HepG2 (cell line): ENCODE measurements around the gene NUTF2. TPM values are rescaled to one million over a fixed set of nuclear protein-coding genes. Genes with fewer than 3 reads are reported as not detected.

Experiments
- EP300 ChIP-seq, 3 experiments: sonication (generic) in 1 of 3; formaldehyde crosslinking in 1 of 3; IDR thresholded peaks; 2 replicates each; pipeline versions ENCODE4 v1.5.1 to v1.6.1; 2011 to 2020; ENCODE audit warnings: low read depth in 2 of 3, low read length in 2 of 3, borderline replicate concordance in 1 of 3, improper control_type of control experiment in 1 of 3, mild to moderate bottlenecking in 1 of 3, missing genetic modification reagents in 1 of 3, moderate library complexity in 1 of 3
- GATAD2A ChIP-seq: IDR thresholded peaks from 2 replicates; pipeline ENCODE4 v1.6.1; 2016
- HES4 ChIP-seq: sonication (generic); formaldehyde crosslinking; IDR thresholded peaks from 2 replicates; pipeline ENCODE4 v1.9.0; 2021; ENCODE audit warnings: mild to moderate bottlenecking, missing genetic modification reagents, borderline replicate concordance
- JDP2 ChIP-seq: sonication (generic); formaldehyde crosslinking; IDR thresholded peaks from 2 replicates; pipeline ENCODE4 v1.8.1; 2022; ENCODE audit warnings: missing genetic modification reagents, borderline replicate concordance
- MTA3 ChIP-seq: sonication (generic); formaldehyde crosslinking; IDR thresholded peaks from 2 replicates; pipeline ENCODE4 v1.4.0; 2020; ENCODE audit warnings: missing genetic modification reagents
- MXI1 ChIP-seq: IDR thresholded peaks from 3 replicates; pipeline ENCODE4 v1.6.1; 2012; ENCODE audit warnings: low read depth, low read length, inconsistent platforms, borderline replicate concordance
- NR1H2 ChIP-seq: sonication (generic); formaldehyde crosslinking; IDR thresholded peaks from 2 replicates; pipeline ENCODE4 v1.8.1; 2022; ENCODE audit warnings: low read depth, missing genetic modification reagents, borderline replicate concordance
- SAP130 ChIP-seq: IDR thresholded peaks from 2 replicates; pipeline ENCODE4 v1.6.1; 2016; ENCODE audit warnings: low read depth
- SIN3A ChIP-seq: IDR thresholded peaks from 2 replicates; pipeline ENCODE4 v1.6.1; 2011; ENCODE audit warnings: low read depth, mild to moderate bottlenecking, control low read depth, low read length, borderline replicate concordance
- WIZ ChIP-seq: sonication (generic); formaldehyde crosslinking; IDR thresholded peaks from 2 replicates; pipeline ENCODE4 v1.5.1; 2020; ENCODE audit warnings: mild to moderate bottlenecking, missing genetic modification reagents
- ZBTB14 ChIP-seq: sonication (generic); formaldehyde crosslinking; IDR thresholded peaks from 2 replicates; pipeline ENCODE4 v1.4.0; 2020; ENCODE audit warnings: missing genetic modification reagents
- ZMAT5 ChIP-seq: sonication (generic); formaldehyde crosslinking; IDR thresholded peaks from 2 replicates; pipeline ENCODE4 v1.5.0; 2020; ENCODE audit warnings: mild to moderate bottlenecking, low read depth, missing genetic modification reagents, borderline replicate concordance
- ZNF207 ChIP-seq: fragments of 450-650 bp; IDR thresholded peaks from 2 replicates; pipeline ENCODE4 v1.6.1; 2016; ENCODE audit warnings: antibody characterized with exemption, borderline replicate concordance
- ZNF605 ChIP-seq: sonication (generic); formaldehyde crosslinking; IDR thresholded peaks from 2 replicates; pipeline ENCODE4 v1.8.0; 2022; ENCODE audit warnings: mild to moderate bottlenecking, missing genetic modification reagents
- ZNF709 ChIP-seq: sonication (generic); formaldehyde crosslinking; IDR thresholded peaks from 2 replicates; pipeline ENCODE4 v1.5.0; 2020; ENCODE audit warnings: mild to moderate bottlenecking, missing genetic modification reagents
- ZNF747 ChIP-seq: sonication (generic); formaldehyde crosslinking; IDR thresholded peaks from 2 replicates; pipeline ENCODE4 v1.8.1; 2023; ENCODE audit warnings: missing genetic modification reagents, mild to moderate bottlenecking, borderline replicate concordance
- polyA plus RNA-seq, 8 experiments: library from polyadenylated mRNA; depleted of rRNA in 3 of 8; stranded (reverse) in 7 of 8; unstranded in 1 of 8; fragments of >200 nt; fragmentation: Illumina TruSeq in 4 of 8; extraction: Trizol in 4 of 8; gene quantifications; 2 replicates each; pipeline versions ENCODE4 v1.2.1 to v1.2.3, GENCODE V29; 2011 to 2016; ENCODE audit warnings: low read depth in 4 of 8, missing spikeins in 1 of 8, mixed read lengths in 1 of 8; ENCODE audit not compliant: insufficient read depth in 1 of 8
- total RNA-seq, 5 experiments: library from RNA; depleted of rRNA; stranded (reverse); fragments of >200 nt; fragmentation: Illumina TruSeq; extraction: Trizol; gene quantifications; 2 replicates each; pipeline ENCODE4 v1.2.3, GENCODE V29; 2016; ENCODE audit warnings: low read depth in 1 of 5
- TF ChIP-seq, protein P1 (sequence below): sonication (generic); formaldehyde crosslinking; IDR thresholded peaks from 2 replicates; pipeline ENCODE4 v1.8.1; 2023; ENCODE audit warnings: mild to moderate bottlenecking, missing genetic modification reagents
- TF ChIP-seq, protein P2 (sequence below): sonication (generic); formaldehyde crosslinking; IDR thresholded peaks from 2 replicates; pipeline ENCODE4 v1.4.0; 2020; ENCODE audit warnings: mild to moderate bottlenecking, missing genetic modification reagents

NUTF2 gene
- total and polyA plus RNA-seq, 2 of the 13 experiments (the other 11 are each of a cell fraction or from before 2014, with no cell fraction given), result 168 to 214 TPM

DNA sequence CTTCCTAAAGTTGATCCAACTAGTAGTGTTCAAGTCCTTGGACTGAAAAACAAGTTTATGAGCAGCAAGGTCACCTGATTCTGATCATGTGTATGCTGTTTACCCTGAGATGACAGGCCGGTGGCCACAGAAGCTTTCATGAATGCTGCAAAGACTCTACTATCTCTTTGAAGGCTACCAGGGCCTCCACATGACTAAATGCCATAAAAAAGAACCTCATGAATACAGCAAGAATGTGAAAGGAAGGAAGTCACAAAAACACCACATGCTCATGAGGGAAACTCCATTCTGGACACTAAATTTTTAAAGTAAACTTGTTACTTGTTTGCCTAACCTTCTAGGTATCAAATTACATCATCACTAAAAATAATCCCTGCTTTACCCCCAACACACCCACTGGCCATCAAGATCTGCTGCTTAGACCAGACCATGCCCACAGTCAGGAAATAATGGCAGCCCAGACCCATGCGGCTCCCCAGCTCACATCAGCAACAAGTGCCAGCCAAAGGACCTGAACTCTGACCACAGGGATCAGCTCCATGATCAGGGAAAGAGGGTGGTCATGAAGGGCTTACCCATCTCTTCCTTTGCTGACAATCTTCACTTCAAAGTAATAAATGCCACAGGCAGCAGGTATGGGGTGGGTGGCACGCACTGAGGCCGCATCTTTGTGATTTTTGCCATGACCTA is 41.7 kb upstream of the NUTF2 start (continued):
- TF ChIP-seq JDP2, result no peak
- peak; percentile 32; the same call in 1 of the 2 replicates for TF ChIP-seq SIN3A
- no peak; a peak in 1 of 4 replicates for TF ChIP-seq EP300 (IDR thresholded peaks at IDR 0.05; ENCODE audit: low read depth in 2 of 2, low read length in 2 of 2)
- TF ChIP-seq EP300 (CRISPR knock-in tag; IDR thresholded peaks at IDR 0.05; ENCODE audit: borderline replicate concordance), result 0 out of 2 replicates have a peak, but pooled peaks have one; percentile 14
- no peak for TF ChIP-seq ZBTB14 (CRISPR knock-in tag)
- no peak for TF ChIP-seq ZNF207
- TF ChIP-seq, protein P1, sequence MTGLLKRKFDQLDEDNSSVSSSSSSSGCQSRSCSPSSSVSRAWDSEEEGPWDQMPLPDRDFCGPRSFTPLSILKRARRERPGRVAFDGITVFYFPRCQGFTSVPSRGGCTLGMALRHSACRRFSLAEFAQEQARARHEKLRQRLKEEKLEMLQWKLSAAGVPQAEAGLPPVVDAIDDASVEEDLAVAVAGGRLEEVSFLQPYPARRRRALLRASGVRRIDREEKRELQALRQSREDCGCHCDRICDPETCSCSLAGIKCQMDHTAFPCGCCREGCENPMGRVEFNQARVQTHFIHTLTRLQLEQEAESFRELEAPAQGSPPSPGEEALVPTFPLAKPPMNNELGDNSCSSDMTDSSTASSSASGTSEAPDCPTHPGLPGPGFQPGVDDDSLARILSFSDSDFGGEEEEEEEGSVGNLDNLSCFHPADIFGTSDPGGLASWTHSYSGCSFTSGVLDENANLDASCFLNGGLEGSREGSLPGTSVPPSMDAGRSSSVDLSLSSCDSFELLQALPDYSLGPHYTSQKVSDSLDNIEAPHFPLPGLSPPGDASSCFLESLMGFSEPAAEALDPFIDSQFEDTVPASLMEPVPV, result no peak
- TF ChIP-seq ZMAT5 (CRISPR knock-in tag), result no peak
- peak; percentile 68; the same call in 1 of the 3 replicates for TF ChIP-seq MXI1
- TF ChIP-seq WIZ (CRISPR knock-in tag), result no peak
- TF ChIP-seq ZNF605 (CRISPR knock-in tag), result no peak
- TF ChIP-seq MTA3 (CRISPR knock-in tag), result no peak
- no peak for TF ChIP-seq ZNF747
- TF ChIP-seq, protein P2, sequence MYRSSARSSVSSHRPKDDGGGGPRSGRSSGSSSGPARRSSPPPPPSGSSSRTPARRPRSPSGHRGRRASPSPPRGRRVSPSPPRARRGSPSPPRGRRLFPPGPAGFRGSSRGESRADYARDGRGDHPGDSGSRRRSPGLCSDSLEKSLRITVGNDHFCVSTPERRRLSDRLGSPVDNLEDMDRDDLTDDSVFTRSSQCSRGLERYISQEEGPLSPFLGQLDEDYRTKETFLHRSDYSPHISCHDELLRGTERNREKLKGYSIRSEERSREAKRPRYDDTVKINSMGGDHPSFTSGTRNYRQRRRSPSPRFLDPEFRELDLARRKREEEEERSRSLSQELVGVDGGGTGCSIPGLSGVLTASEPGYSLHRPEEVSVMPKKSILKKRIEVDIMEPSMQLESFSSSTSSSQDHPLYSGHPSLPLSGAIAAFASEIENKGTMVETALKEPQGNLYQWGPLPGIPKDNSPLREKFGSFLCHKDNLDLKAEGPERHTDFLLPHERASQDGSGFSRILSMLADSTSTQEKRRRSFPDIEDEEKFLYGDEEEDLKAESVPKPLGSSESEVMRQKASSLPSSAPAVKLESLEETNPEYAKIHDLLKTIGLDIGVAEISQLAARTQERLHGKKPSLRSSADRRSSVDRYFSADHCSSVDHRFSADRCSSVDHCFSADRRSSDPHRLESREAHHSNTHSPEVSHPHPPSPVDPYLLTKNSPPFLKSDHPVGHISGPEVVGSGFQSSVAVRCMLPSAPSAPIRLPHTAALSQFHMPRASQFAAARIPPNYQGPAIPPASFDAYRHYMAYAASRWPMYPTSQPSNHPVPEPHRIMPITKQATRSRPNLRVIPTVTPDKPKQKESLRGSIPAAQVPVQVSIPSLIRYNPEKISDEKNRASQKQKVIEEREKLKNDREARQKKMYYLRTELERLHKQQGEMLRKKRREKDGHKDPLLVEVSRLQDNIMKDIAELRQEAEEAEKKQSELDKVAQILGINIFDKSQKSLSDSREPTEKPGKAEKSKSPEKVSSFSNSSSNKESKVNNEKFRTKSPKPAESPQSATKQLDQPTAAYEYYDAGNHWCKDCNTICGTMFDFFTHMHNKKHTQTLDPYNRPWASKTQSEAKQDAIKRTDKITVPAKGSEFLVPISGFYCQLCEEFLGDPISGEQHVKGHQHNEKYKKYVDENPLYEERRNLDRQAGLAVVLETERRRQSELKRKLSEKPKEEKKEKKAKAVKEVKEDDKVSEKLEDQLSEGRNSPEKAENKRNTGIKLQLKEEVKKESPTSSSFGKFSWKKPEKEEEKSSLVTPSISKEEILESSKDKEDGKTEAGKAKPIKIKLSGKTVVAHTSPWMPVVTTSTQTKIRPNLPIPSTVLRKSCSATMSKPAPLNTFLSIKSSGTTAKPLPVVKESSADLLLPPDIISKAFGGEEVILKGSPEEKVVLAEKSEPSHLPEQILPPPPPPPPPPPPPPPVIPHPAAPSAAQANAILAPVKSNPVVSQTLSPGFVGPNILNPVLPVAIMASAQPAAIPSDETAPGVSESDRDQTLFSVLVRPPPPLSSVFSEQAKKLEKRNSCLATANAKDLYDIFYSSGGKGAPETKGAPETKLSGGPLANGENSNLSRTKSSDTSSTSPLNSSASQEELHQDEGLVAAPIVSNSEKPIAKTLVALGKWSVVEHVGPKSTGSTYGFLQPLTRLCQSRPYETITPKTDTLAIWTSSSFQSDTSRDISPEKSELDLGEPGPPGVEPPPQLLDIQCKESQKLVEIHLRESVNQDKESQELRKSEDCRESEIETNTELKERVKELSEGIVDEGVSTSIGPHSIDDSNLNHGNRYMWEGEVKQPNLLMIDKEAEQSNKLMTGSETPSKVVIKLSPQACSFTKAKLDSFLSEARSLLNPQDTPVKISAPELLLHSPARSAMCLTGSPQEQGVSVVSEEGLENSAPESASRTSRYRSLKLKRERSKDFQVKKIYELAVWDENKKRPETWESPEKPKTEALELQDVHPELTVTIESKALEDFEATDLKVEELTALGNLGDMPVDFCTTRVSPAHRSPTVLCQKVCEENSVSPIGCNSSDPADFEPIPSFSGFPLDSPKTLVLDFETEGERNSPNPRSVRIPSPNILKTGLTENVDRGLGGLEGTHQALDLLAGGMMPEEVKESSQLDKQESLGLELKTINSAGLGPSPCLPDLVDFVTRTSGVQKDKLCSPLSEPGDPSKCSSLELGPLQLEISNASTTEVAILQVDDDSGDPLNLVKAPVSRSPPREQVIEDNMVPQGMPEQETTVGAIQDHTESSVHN (CRISPR knock-in tag), result no peak
- peak; percentile 98 for TF ChIP-seq SAP130 (CRISPR knock-in tag)
- TF ChIP-seq NR1H2 (CRISPR knock-in tag), result no peak
- peak; percentile 56; the same call in 1 of the 2 replicates for TF ChIP-seq GATAD2A
- no peak for TF ChIP-seq ZNF709 (CRISPR knock-in tag)
- TF ChIP-seq HES4 (CRISPR knock-in tag), result 0 out of 2 replicates have a peak, but pooled peaks have one; percentile 44
